GM18951 (cell line): Measurements from ENCODE around the gene TMEM30B.

ENCODE experiments used
- POLR2A ChIP-seq: IDR thresholded peaks from 4 replicates; pipeline ENCODE4 v1.6.1; 2011; ENCODE audit warnings: mild to moderate bottlenecking; ENCODE audit not compliant: insufficient read length, insufficient read depth; ENCODE audit errors: extremely low read depth
- in situ Hi-C: fragments of 300-500 bp; cut with MboI; formaldehyde crosslinking; loops from one replicate; pipeline ENCODE4 v1.12.0; 2022; ENCODE audit warnings: low sequenced_read_pairs, mixed read lengths, inconsistent platforms; ENCODE audit not compliant: unreplicated experiment

The TMEM30B gene

DNA sequence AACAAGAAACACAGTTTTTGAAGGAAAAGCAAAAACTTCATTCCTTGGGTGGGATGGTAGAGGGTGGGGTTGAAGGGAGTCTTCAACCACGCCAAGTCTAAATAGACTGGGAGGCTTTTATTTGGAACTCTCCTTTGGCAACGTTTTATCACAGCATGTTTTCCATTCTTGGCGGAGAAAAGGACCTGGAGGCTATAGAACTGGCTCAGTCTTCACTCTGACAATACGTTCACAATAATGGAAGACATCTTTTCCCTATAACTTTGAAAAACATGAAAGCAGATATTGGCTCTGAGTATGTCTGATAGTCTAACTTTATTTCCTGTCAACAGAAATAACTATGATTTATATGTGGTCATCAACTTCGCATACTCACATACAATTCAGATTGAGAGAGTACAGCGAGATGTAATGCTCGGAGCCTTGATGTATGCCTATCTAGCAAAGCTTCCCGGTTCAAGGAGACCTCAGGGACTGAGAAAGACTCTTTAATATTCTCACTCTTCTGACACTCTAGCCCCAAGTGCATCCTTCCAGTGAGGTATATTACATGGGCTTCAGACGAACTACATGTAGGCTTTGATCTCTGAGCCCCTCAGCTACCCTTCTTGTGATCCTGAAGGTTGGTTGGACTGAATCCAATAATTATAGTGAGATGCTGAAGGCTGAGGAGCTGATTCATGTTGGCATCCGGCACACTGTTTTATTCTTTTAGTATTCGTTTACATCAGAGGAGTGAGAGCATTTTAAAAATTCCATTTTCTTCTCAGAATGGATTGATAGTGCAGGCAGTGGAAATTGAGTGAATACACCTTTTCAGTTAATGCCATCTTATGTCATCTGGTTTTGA, 14.0 kb downstream of the TMEM30B start:
- in situ Hi-C loops = loop anchor here (25.0 kb wide), 1 partner anchor 630 kb away; the partner anchor contains the start of gene SIX1
- TF ChIP-seq POLR2A = no peak

GRCh38 chr14:61266436-61266835, 14.7 kb downstream of the TMEM30B start:
- in situ Hi-C loops = loop anchor here (25.0 kb wide), 1 partner anchor 629 kb away; the partner anchor contains the start of gene SIX1
- no peak for TF ChIP-seq POLR2A

- in situ Hi-C loops = loop anchor here (25.0 kb wide), 1 partner anchor 627 kb away; the partner anchor contains the start of gene SIX1
- TF ChIP-seq POLR2A = no peak
These were observed 16.5 kb downstream of the TMEM30B start for GRCh38 chr14:61264651-61265050.

DNA sequence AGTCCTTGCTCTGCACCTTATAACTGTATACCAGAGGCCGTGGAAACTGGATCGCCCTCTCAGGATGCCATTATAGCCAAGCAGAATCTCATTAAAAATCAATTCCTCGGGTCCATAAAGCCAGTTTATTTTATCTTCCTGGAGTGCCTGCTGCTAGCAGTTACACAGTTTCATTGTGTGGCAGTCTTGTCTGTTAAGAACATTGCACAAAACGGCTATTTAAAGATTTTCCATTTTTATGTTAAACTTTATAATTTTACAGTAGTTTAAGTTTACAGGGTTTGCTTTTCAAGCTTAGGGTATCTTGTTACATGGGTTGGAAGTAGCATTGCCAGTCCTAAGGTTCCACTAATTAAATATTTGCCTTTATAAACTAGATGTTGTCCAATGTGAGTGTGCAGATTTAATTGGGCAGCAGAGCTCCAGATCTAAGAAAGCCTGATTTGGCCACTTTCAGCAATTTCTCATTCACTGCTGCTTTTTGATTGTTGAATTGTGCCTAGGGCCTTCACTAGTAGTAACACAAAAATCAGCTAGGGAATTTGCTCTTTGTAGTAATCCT, 17.0 kb downstream of the TMEM30B start:
- no peak for TF ChIP-seq POLR2A
- in situ Hi-C loops = loop anchor here (25.0 kb wide), 1 partner anchor 627 kb away; the partner anchor contains the start of gene SIX1

- in situ Hi-C loops = loop anchor here (25.0 kb wide), 1 partner anchor 625 kb away; the partner anchor contains the start of gene SIX1
- TF ChIP-seq POLR2A = no peak
These were observed 19.1 kb downstream of the TMEM30B start for GRCh38 chr14:61262082-61262481.

DNA sequence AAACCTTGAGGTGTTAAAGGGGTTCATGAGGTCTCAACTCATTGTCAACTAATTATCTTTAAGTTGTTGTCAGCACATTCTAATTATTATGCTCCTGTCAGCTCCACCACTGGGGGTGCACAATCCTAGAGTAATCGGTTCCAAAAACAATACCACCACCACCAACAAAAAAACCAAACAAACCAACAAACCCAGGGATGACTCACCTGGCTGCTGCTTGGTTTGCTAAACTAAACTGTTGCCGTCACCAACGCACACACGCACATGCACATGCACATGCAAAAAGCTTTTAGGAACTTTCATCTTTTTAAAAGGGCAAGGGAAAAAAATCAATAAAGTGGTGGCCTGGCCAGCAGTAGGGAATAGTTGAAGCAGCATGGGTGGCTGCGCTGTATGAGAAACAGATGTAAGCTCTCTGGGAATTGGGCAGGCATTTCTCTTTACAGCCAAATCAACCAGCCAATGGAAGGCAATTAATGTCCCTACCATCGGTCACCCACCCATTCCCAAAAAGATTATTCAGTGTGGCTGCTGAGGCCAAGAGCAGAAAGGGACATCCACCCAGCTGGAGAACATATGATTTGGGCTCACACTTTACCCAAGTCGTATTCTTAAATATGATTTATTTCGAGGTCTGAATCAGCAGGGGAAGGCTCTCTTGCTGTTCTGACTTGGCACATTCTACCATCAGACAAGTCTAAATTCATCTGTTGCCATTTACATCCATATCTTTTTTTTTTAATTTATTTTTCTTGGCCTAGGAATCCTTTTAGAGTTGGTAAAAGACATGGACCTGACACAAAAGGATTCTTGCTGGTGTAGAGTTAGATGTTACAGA, 20.0 kb downstream of the TMEM30B start:
- no peak for TF ChIP-seq POLR2A
- in situ Hi-C loops = loop anchor here (25.0 kb wide), 1 partner anchor 624 kb away; the partner anchor contains the start of gene SIX1

- in situ Hi-C loops = loop anchor here (25.0 kb wide), 1 partner anchor 622 kb away; the partner anchor contains the start of gene SIX1
- no peak for TF ChIP-seq POLR2A
These were observed 22.2 kb downstream of the TMEM30B start for GRCh38 chr14:61258985-61259384.

DNA sequence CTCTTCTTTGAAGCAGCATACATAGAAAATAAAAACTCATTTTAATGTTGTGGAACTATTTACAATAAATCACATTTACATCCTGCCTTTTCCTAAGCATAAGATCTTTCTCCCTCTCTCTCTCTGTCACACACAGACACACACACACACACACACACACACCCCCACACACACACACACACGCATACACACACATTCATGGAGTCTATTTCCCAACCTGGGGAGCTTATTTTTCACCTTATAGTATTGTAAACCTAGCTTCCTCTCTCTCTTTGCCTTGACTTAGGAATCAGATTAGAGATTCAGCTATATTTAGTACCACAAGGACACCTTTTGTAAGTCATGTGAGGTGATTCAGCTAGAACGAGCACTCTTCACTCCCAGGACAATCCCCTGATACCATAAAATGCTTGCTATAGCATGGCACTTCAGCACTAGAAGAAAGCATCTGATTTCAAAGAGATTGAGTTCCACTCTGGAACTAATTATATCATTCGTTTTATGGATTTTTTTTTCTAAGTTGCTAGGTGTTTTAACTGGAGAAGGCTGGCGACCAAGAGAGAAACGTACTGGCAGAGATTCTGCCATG, 23.6 kb downstream of the TMEM30B start:
- TF ChIP-seq POLR2A = no peak
- in situ Hi-C loops = loop anchor here (25.0 kb wide), 1 partner anchor 620 kb away; the partner anchor contains the start of gene SIX1

- no peak for TF ChIP-seq POLR2A
- in situ Hi-C loops = loop anchor here (25.0 kb wide), 1 partner anchor 620 kb away; the partner anchor contains the start of gene SIX1
These were observed 24.2 kb downstream of the TMEM30B start for GRCh38 chr14:61256826-61257468.

DNA sequence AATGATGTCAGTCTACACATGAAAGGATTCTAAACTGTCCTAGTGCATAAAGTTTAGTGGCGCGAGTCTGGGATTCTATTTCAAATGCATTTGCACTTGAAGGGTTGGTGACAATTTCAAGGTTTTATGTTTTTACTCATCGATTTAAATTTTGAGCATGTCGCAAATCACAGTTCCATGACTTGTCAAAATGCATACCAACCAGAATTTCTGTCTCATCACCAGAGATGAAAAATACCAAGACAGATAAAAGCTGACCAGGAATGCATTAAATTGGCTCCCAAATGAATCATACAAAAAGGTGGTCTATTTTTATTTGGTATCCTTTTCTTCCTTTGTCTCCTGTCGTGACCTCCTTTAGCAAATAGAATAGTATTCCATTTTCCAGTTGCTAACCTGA, 25.2 kb downstream of the TMEM30B start:
- TF ChIP-seq POLR2A = no peak
- in situ Hi-C loops = loop anchor here (25.0 kb wide), 1 partner anchor 619 kb away; the partner anchor contains the start of gene SIX1

GRCh38 chr14:61254808-61255526, 26.2 kb downstream of the TMEM30B start:
- no peak for TF ChIP-seq POLR2A
- in situ Hi-C loops = loop anchor here (25.0 kb wide), 1 partner anchor 618 kb away; the partner anchor contains the start of gene SIX1
